Activated CD4-positive, alpha-beta T cell treated with anti-CD3 and anti-CD28 coated beads, Interleukin-2, amount 10 ng/mL, durations not matched to agents 7 days and 5 days (primary cell): ENCODE data around the gene GIGYF1. TPM values are rescaled to one million over a fixed set of nuclear protein-coding genes. Genes with fewer than 3 reads are reported as not detected.
A peak's percentile ranks its signal among the peaks of the same experiment; 100 is the strongest.

ENCODE experiments used
- CTCF ChIA-PET: fragments of 350-600 bp; sonication (Branson Sonifier 250); formaldehyde crosslinking; loops from one replicate; lab custom pipeline; 2021; ENCODE audit warnings: antibody characterized with exemption; lab: Charles Lee
- POLR2A ChIA-PET: fragments of 350-600 bp; sonication (Branson Sonifier 250); formaldehyde crosslinking; loops from one replicate; lab custom pipeline; 2021; ENCODE audit warnings: antibody characterized with exemption; lab: Charles Lee
- DNase-seq: peaks from one replicate; pipeline ENCODE4 v3.0.0-alpha.2; 2020
- H3K27ac Mint-ChIP-seq: one replicate; pipeline ENCODE4 v1.8.0; 2021; ENCODE audit warnings: mild to moderate bottlenecking, moderate library complexity, mixed read lengths
- H3K27me3 Mint-ChIP-seq: one replicate; pipeline ENCODE4 v1.8.0; 2021; ENCODE audit warnings: mixed read lengths
- H3K36me3 Mint-ChIP-seq: one replicate; pipeline ENCODE4 v1.8.0; 2021; ENCODE audit warnings: low read depth, mixed read lengths
- H3K4me1 Mint-ChIP-seq: one replicate; pipeline ENCODE4 v1.8.0; 2021; ENCODE audit warnings: mixed read lengths
- H3K4me3 Mint-ChIP-seq: one replicate; pipeline ENCODE4 v1.8.0; 2021; ENCODE audit warnings: mild to moderate bottlenecking, moderate library complexity, mixed read lengths
- H3K9me3 Mint-ChIP-seq: one replicate; pipeline ENCODE4 v1.8.0; 2021; ENCODE audit warnings: mixed read lengths
- total RNA-seq, 2 experiments: library from RNA; stranded (reverse); gene quantifications; one replicate each; pipeline ENCODE4 v1.2.3, GENCODE V29; 2021

The GIGYF1 gene
- total RNA-seq, 2 experiments from 2014 or later, result 48.7 to 55.5 TPM

DNA sequence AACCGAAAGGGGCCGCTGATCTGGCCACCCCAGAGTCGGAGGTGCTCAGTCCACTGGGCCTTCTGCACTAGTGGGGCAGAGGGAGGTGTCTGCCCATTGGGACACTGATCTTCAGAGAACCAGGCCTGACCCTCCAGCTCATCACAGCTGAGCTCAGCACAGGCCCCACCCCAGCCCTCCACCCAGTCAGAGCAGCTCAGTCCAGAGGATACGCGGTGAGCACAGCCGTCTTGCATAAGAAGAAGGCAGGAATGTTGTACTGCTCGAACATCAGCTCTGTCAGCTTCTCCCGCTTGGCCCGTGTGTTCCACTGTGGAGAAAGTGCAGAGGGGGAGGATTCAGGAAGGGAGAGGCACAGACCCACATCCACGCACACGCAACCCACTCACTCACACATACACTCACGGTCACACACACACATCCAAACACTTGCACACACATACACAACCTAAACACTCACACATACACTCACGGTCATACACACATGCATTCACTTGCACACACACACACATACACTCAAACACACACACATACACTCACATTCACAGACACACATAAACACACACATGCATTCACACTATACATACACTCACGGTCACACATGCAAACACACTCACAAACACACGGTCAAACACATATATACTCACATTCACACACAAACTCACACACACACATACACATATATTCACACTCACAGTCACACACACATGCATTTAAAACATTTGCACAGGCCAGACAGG, 44.1 kb downstream of the GIGYF1 start:
- Mint-ChIP-seq H3K4me3 (no peak overlapping the region), H3K9me3 (no peaks in the 10 kb centered on the region), H3K27ac (no peak overlapping the region), H3K27me3 (peaks cover 14% of the 10 kb centered on the region), H3K36me3 (peaks cover 3% of the 10 kb centered on the region), H3K4me1 (peaks cover 2% of the 10 kb centered on the region)
- CTCF ChIA-PET, result interaction anchor here (1.0 to 1.4 kb wide), 2 partner anchors 12 to 17 kb away, joined by 3 to 4 read pairs; no protein-coding TSS in a partner anchor
- POLR2A ChIA-PET, result no interaction called here
- no peak for DNase-seq

DNA sequence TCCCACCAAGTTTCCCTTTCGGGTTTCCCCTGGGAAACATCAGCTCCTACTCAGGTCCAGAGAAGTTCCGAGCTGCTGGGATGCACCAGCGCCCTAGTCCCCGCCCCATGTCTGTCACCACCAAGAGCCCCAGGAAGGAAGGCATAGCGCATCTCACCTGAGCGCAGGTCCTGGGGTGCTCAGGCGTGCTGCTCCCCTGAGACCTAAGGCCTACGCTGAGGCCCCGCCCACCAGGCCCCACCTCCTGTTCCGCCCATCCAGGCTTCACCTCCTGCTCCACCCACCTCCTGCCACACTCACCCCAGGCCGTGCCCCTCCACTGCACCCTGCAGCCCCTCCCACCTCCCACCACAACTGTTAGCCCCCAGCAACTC, 51.5 kb downstream of the GIGYF1 start:
- H3K36me3 Mint-ChIP-seq, result no peaks in the 10 kb centered on the region
- CTCF ChIA-PET, result interaction anchor here (1.0 to 1.2 kb wide), 2 partner anchors 8 to 12 kb away, joined by 3 to 4 read pairs; no protein-coding TSS in a partner anchor
- H3K4me1 Mint-ChIP-seq, result no peaks in the 10 kb centered on the region
- H3K27ac Mint-ChIP-seq, result no peak overlapping the region
- H3K4me3 Mint-ChIP-seq, result no peak overlapping the region
- POLR2A ChIA-PET, result no interaction called here
- no peaks in the 10 kb centered on the region for H3K9me3 Mint-ChIP-seq
- no peaks in the 10 kb centered on the region for H3K27me3 Mint-ChIP-seq
- DNase-seq, result peak; percentile 34

DNA sequence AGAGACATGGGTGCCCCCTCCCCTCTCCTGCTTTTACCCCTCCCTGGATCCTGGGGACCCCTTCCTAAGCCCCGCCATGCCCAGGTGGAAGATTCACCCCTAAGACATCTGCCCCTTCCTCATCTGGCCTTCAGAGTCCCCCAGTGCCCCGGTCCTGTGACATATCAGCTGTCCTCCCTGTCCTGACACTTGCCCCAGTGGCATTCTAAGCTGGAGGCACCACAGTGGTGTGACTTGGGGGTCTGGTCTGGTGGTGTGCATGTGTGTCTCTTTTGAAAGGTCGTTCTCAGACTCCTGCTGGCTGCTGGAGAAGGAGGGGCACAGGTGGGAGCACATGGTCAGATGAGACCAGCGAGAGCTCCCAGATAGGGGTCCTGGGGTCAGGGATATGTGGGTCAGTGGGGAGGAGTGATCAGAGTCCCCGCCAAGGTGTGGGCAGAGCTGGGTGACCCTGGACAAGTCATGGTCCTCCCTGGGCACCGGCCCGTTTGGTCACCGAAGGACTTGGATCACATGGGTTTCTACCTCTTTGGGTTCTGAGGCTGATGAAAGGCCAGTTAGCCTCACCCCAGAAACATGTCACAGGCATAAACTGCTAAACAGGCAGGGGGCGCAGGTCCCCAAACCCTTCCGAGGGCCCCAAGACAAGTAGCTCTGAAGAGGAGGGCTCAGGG, 52.1 kb downstream of the GIGYF1 start:
- no peak overlapping the region for H3K4me3 Mint-ChIP-seq
- ChIA-PET CTCF (interaction anchor here (1.0 to 1.2 kb wide), 2 partner anchors 8 to 12 kb away, joined by 3 to 4 read pairs; no protein-coding TSS in a partner anchor), POLR2A (no interaction called here)
- no peak for DNase-seq
- no peaks in the 10 kb centered on the region for H3K4me1 Mint-ChIP-seq
- no peaks in the 10 kb centered on the region for H3K36me3 Mint-ChIP-seq
- H3K27ac Mint-ChIP-seq, result no peak overlapping the region
- no peaks in the 10 kb centered on the region for H3K9me3 Mint-ChIP-seq
- no peaks in the 10 kb centered on the region for H3K27me3 Mint-ChIP-seq

DNA sequence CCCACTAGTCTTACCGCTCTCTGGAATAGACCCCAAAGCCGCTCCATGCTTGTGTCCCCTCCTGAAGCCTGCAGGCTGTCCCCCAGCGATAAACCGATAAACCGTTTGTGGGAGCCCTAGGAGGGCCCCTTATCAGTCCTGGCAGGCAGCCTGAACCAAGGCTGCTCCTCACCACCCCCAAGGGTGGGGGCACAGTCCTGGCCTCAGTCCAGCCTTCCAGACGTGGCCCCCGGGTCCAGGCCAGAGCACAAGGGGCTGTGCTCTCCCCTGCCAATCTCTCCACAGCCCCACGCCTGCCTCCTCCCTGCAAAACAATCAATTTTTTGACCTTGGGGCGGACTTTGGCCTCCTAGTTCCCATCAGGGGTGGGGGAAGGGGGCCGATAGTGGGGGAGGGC, 52.6 kb downstream of the GIGYF1 start, which contains the start of gene TFR2:
TFR2 (minus strand) TSS at position 90 of the 397 bp plus-strand sequence; CDS start at position 47, 43 bp downstream.
- Mint-ChIP-seq H3K27me3 (peaks cover 2% of the 10 kb centered on the region), H3K36me3 (no peaks in the 10 kb centered on the region), H3K4me3 (no peak within 1 kb of the TSS), H3K4me1 (no peaks in the 10 kb centered on the region), H3K9me3 (no peaks in the 10 kb centered on the region), H3K27ac (peak within 1 kb of the TSS; percentile 36)
- ChIA-PET POLR2A (no interaction called here), CTCF (interaction anchor here (1.2 kb wide), 1 partner anchor 11 kb away, joined by 3 read pairs; no protein-coding TSS in a partner anchor)
- DNase-seq, result no peak

DNA sequence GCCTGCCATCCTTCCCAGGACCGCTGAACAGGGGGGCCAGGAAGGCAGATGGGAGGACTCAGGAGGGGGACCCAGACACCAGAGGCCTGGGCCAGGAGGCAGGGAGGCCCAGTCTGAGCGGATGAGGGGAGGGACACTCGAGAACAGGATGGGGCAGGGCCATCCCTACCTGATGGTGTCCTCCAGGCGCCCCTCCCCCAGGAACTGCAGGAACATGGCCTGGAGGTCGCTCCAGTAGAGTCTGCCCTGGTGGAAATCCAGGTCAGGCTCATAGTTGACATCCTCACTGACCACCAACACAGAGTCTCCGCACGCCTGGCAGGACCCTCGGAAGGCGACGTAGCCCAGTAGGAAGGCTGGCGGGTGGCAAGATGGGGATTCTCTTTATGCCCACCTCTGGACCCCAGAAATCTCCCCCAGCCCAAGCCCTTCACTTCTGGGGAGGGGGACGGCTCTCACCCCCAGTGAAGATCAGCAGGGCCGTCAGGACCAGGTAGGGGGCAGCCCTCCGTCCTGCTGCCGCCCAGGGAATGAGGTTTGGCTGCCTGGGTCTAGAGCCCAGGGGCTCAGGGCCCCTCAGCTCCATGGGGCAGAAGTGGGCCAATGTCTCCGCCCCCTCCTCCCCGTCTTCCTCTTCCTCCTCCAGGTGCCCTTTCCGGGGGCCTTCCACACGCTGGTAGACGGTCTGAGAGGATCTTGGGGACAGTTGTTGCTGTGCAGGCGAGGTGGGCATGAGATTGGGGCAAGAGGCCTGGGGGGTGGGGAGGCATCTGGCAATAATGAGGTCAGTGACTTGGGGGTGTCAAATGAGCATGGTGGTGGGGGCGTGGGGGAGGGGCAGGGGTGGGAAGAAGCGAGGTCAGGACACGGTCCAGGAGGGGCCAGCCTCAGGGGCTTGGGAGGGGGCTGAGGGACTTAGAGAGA, 53.3 kb downstream of the GIGYF1 start:
- no peaks in the 10 kb centered on the region for H3K4me1 Mint-ChIP-seq
- ChIA-PET CTCF (interaction anchor here (1.0 kb wide), 1 partner anchor 54 kb away, joined by 3 read pairs; no protein-coding TSS in a partner anchor), POLR2A (no interaction called here)
- no peaks in the 10 kb centered on the region for H3K9me3 Mint-ChIP-seq
- no peaks in the 10 kb centered on the region for H3K36me3 Mint-ChIP-seq
- no peak for DNase-seq
- H3K27me3 Mint-ChIP-seq, result peaks cover 2% of the 10 kb centered on the region
- H3K4me3 Mint-ChIP-seq, result no peak overlapping the region
- H3K27ac Mint-ChIP-seq, result peak overlapping the region; percentile 36

DNA sequence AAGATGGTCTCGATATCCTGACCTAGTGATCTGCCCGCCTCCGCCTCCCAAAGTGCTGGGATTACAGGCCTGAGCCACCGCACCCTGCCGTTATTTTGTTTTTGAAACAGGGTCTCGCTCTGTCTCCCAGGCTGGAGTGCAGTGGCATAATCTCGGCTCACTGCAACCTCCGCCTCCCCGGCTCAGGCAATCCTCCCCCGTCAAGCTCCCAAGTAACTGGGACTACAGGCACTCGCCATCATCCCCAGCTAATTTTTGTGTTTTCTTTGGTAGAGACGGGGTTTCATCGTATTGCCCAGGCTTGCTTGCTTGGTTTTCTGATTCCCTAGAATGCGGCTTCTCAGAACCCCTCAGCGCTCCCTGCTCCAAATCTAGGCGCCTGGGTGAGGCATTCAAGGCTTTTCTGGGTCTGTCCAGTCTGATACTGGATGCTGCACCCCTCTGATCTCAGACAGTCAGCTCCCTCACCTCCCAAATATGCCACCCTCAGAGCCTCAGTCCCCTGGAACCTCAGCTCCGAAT, 54.0 kb downstream of the GIGYF1 start:
- H3K27me3 Mint-ChIP-seq, result peaks cover 2% of the 10 kb centered on the region
- H3K27ac Mint-ChIP-seq, result no peak overlapping the region
- H3K36me3 Mint-ChIP-seq, result no peaks in the 10 kb centered on the region
- DNase-seq, result no peak
- ChIA-PET CTCF (interaction anchor here (1.0 to 1.2 kb wide), 3 partner anchors 22 to 53 kb away, joined by 3 to 10 read pairs (median 3); partner anchors contain the start of gene GNB2), POLR2A (interaction anchor here (0.6 kb wide), 1 partner anchor 319 kb away, joined by 4 read pairs; no protein-coding TSS in a partner anchor)
- H3K4me3 Mint-ChIP-seq, result no peak overlapping the region
- H3K4me1 Mint-ChIP-seq, result no peaks in the 10 kb centered on the region
- H3K9me3 Mint-ChIP-seq, result no peaks in the 10 kb centered on the region

DNA sequence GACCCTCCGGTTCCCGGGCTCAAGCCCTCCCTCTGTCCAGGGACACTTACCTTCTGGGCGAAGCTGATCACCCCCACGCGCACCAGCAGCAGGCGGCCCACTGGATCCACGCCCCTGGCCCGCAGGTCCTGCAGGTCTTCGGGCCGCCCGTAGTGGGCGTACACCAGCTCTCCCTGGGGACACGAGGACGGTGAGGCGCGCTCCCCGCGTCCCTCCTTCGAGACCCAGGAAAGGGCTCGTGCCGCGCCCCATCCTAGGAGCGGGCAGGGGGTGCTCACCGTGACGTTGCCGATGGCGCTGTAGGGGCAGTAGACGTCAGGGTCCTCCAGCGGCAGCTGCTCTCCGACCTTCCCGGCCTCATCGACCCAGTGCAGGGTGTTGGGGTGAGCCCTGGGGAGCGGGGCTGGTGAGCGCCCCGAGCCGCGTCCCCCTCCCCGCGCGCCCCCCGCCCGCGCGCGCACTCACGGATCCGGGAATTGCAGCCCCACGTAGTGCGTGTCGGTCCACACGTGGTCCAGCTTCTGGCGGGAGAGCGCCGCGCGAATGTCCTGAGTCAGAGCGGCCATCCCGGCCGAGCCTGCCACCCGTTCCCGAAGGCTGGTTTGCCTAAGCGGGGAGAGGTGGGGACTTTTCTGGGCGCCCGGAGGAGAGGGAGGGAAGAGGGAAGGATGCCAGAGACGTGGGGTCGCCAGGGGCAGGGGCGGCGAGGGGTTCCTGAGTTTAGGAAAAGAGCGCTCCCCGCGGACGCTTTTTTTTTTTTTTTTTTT, 60.9 kb downstream of the GIGYF1 start:
- peak overlapping the region; percentile 88 for H3K27ac Mint-ChIP-seq
- peaks cover 41% of the 10 kb centered on the region for H3K4me1 Mint-ChIP-seq
- H3K9me3 Mint-ChIP-seq, result no peaks in the 10 kb centered on the region
- CTCF ChIA-PET, result interaction anchor here (0.6 to 3.9 kb wide), 19 partner anchors 11 to 262 kb away, joined by 3 to 26 read pairs (median 4); partner anchors contain the start of genes FBXO24, LRCH4, MOSPD3 and SLC12A9
- DNase-seq, result peak; percentile 61
- peak overlapping the region; percentile 78 for H3K4me3 Mint-ChIP-seq
- peaks cover 2% of the 10 kb centered on the region for H3K27me3 Mint-ChIP-seq
- POLR2A ChIA-PET, result no interaction called here
- peaks cover 10% of the 10 kb centered on the region for H3K36me3 Mint-ChIP-seq

DNA sequence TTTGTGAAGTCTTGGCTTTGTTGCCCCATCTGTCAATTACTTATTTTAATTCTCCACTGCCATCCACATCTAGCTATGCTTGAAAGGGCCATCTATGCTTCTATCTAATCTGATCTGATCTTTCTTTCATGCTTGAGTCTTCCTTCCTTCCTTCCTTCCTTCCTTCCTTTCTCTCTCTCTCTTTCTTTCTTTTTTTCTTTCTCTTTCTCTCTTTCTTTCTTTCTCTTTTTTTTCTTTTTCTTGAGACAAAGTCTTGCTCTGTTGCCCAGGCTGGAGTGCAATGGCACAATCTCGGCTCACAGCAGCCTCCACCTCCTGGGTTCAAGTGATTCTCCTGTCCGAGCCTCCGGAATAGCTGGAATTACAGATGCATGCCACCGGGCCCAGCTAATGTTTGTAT, 64.0 kb downstream of the GIGYF1 start:
- Mint-ChIP-seq H3K4me3 (no peak overlapping the region), H3K4me1 (peaks cover 63% of the 10 kb centered on the region), H3K27me3 (no peaks in the 10 kb centered on the region), H3K9me3 (no peaks in the 10 kb centered on the region), H3K27ac (peak overlapping the region; percentile 62), H3K36me3 (peaks cover 12% of the 10 kb centered on the region)
- CTCF ChIA-PET, result interaction anchor here (0.8 to 1.5 kb wide), 9 partner anchors 9 to 177 kb away, joined by 3 to 7 read pairs (median 3); partner anchors contain the start of genes FBXO24, LRCH4 and TFR2
- POLR2A ChIA-PET, result no interaction called here
- DNase-seq, result no peak

Other genes with a start within 250 kb of the GIGYF1 start
- 1 to 10 TPM; 3.0 to 4.1 TPM for gene SPACDR, start 230.0 kb downstream of the GIGYF1 start, total RNA-seq
- 100 to 1,000 TPM; 113 to 128 TPM for gene TSC22D4, start 215.0 kb downstream of the GIGYF1 start, total RNA-seq
- gene NYAP1, start 210.3 kb downstream of the GIGYF1 start, total RNA-seq, result under 1 TPM; 0.23 to 0.32 TPM
- gene AGFG2, start 155.0 kb downstream of the GIGYF1 start, total RNA-seq, result 10 to 100 TPM; 43.0 to 45.3 TPM
- gene SAP25, start 120.3 kb downstream of the GIGYF1 start, total RNA-seq, result 10 to 100 TPM; 34.6 to 36.1 TPM
- 100 to 1,000 TPM; 189 to 217 TPM for gene LRCH4, start 108.1 kb downstream of the GIGYF1 start, total RNA-seq
- gene FBXO24, start 107.9 kb downstream of the GIGYF1 start, total RNA-seq, result 1 to 10 TPM; 1.3 to 1.5 TPM
- 10 to 100 TPM; 17.3 to 18.3 TPM for gene PCOLCE, start 91.9 kb downstream of the GIGYF1 start, total RNA-seq
- gene MOSPD3, start 81.7 kb downstream of the GIGYF1 start, total RNA-seq, result 10 to 100 TPM; 59.7 to 66.7 TPM
- gene TFR2, start 52.7 kb downstream of the GIGYF1 start, total RNA-seq, result 1 to 10 TPM; 7.3 to 9.8 TPM
- not detected for gene ACTL6B, start 37.8 kb downstream of the GIGYF1 start, total RNA-seq
- gene GNB2, start 20.5 kb downstream of the GIGYF1 start, total RNA-seq, result 100 to 1,000 TPM; 238 to 249 TPM
- gene POP7, start 11.9 kb upstream of the GIGYF1 start, total RNA-seq, result 10 to 100 TPM; 39.9 to 40.5 TPM
- not detected for gene EPO, start 26.2 kb upstream of the GIGYF1 start, total RNA-seq
- not detected for gene ZAN, start 39.3 kb upstream of the GIGYF1 start, total RNA-seq
- 1 to 10 TPM; 1.6 to 2.1 TPM for gene EPHB4, start 133.3 kb upstream of the GIGYF1 start, total RNA-seq
- 10 to 100 TPM; 44.1 to 49.1 TPM for gene SLC12A9, start 158.5 kb upstream of the GIGYF1 start, total RNA-seq
- 10 to 100 TPM; 24.8 to 34.2 TPM for gene TRIP6, start 173.1 kb upstream of the GIGYF1 start, total RNA-seq
- 100 to 1,000 TPM; 262 to 280 TPM for gene SRRT, start 180.9 kb upstream of the GIGYF1 start, total RNA-seq
- 1 to 10 TPM; 2.3 to 3.1 TPM for gene UFSP1, start 195.5 kb upstream of the GIGYF1 start, total RNA-seq
- not detected for gene ACHE, start 201.6 kb upstream of the GIGYF1 start, total RNA-seq